GM12878 (cell line): ENCODE measurements around the gene SCIN.
A peak's percentile ranks its signal among the peaks of the same experiment; 100 is the strongest.

Source experiments
- BRCA1 ChIP-seq: IDR thresholded peaks from 2 replicates; pipeline ENCODE4 v1.6.1; 2011; ENCODE audit warnings: low read depth, low read length, improper control_type of control experiment
- CREM ChIP-seq: IDR thresholded peaks from 2 replicates; pipeline ENCODE4 v1.6.1; 2014; ENCODE audit warnings: antibody characterized with exemption, low read depth
- ETV6 ChIP-seq, 2 experiments: fragments of 450-650 bp in 1 of 2; IDR thresholded peaks in 1 of 2; conservative IDR thresholded peaks in 1 of 2; 2 replicates each; pipeline ENCODE4 v1.6.1; 2014; ENCODE audit warnings: antibody characterized with exemption in 1 of 2, borderline replicate concordance in 1 of 2, low read depth in 1 of 2, mild to moderate bottlenecking in 1 of 2, moderate library complexity in 1 of 2
- JUNB ChIP-seq: IDR thresholded peaks from 2 replicates; pipeline ENCODE4 v1.6.1; 2016; ENCODE audit warnings: antibody characterized with exemption, mild to moderate bottlenecking
- MAX ChIP-seq: IDR thresholded peaks from 2 replicates; pipeline ENCODE4 v1.6.1; 2012; ENCODE audit warnings: low read depth, low read length, improper control_type of control experiment
- MXI1 ChIP-seq: fragments of 150-350 bp; IDR thresholded peaks from 2 replicates; pipeline ENCODE4 v1.6.1; 2011; ENCODE audit warnings: low read depth, mild to moderate bottlenecking, inconsistent platforms, low read length, improper control_type of control experiment
- NFYA ChIP-seq: IDR thresholded peaks from 2 replicates; pipeline ENCODE4 v1.6.1; 2011; ENCODE audit warnings: low read depth, mild to moderate bottlenecking, low read length, improper control_type of control experiment, borderline replicate concordance
- RBBP5 ChIP-seq: fragments of 200-600 bp; sonication (generic); conservative IDR thresholded peaks from 2 replicates; pipeline ENCODE4 v1.6.1; 2016
- RELA ChIP-seq: fragments of 450-650 bp; IDR thresholded peaks from 2 replicates; pipeline ENCODE4 v1.8.0; 2014; ENCODE audit warnings: borderline replicate concordance; ENCODE audit not compliant: partially characterized antibody
- SREBF1 ChIP-seq: IDR thresholded peaks from 2 replicates; pipeline ENCODE4 v1.6.1; 2012; ENCODE audit warnings: mild to moderate bottlenecking, low read length
- ZNF274 ChIP-seq: IDR thresholded peaks from one replicate; pipeline ENCODE4 v1.8.0; 2011; ENCODE audit not compliant: insufficient read length, insufficient read depth
- TF ChIP-seq, protein P1 (sequence below), 3 experiments: IDR thresholded peaks in 2 of 3; conservative IDR thresholded peaks in 1 of 3; 2 replicates each; pipeline ENCODE4 v1.5.1; 2011; ENCODE audit warnings: low read depth in 3 of 3, low read length in 3 of 3, mild to moderate bottlenecking in 3 of 3, control low read depth in 2 of 3, moderate library complexity in 2 of 3, inconsistent platforms in 1 of 3, mixed read lengths in 1 of 3; ENCODE audit not compliant: control insufficient read depth in 2 of 3, insufficient read depth in 1 of 3; ENCODE audit errors: extremely low read depth in 1 of 3
- TF ChIP-seq, protein P2 (sequence below): fragments of 450-650 bp; formaldehyde crosslinking; IDR thresholded peaks from 2 replicates; pipeline ENCODE4 v1.5.0; 2022; ENCODE audit warnings: mild to moderate bottlenecking, missing genetic modification characterization
- TF ChIP-seq, protein P3 (sequence below): fragments of 450-650 bp; formaldehyde crosslinking; IDR thresholded peaks from 2 replicates; pipeline ENCODE4 v1.4.0; 2020; ENCODE audit warnings: mild to moderate bottlenecking, moderate library complexity

DNA sequence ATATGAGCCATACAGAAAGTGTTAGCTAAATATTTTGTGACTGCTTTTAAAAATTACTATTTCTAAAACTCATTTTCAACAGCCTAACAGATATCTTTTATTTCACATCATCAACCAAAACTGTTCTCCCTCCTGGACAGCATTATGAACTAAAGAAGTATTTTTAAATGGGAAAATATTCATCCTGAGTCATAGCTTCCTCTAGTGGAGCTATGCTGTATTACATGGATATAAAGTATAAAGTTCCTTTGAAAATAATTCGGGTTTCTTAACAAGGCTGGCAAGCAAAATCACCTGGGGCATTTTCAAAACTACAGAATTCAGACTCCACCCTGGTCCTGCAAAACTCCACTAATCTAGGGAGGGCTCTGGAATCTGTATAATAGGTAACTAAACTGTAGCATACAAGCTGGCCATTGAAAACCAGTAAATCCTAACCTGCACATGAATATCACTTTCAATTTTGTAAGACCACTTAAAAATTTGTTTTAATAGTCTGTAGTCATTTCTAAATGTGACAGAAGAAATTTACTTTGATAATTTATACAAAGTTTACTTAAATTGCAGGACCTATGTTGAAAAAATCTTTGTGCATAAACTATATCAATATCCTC is 53.5 kb downstream of the SCIN start:
- TF ChIP-seq ETV6 (conservative IDR thresholded peaks at IDR 0.05 in 1 of 2, IDR thresholded peaks at IDR 0.05 in 1 of 2; ENCODE audit: borderline replicate concordance in 1 of 2, low read depth in 1 of 2) = no peak
- TF ChIP-seq, protein P1, sequence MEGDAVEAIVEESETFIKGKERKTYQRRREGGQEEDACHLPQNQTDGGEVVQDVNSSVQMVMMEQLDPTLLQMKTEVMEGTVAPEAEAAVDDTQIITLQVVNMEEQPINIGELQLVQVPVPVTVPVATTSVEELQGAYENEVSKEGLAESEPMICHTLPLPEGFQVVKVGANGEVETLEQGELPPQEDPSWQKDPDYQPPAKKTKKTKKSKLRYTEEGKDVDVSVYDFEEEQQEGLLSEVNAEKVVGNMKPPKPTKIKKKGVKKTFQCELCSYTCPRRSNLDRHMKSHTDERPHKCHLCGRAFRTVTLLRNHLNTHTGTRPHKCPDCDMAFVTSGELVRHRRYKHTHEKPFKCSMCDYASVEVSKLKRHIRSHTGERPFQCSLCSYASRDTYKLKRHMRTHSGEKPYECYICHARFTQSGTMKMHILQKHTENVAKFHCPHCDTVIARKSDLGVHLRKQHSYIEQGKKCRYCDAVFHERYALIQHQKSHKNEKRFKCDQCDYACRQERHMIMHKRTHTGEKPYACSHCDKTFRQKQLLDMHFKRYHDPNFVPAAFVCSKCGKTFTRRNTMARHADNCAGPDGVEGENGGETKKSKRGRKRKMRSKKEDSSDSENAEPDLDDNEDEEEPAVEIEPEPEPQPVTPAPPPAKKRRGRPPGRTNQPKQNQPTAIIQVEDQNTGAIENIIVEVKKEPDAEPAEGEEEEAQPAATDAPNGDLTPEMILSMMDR (IDR thresholded peaks at IDR 0.05 in 2 of 3, conservative IDR thresholded peaks at IDR 0.05 in 1 of 3; ENCODE audit: control insufficient read depth in 2 of 3, extremely low read depth in 1 of 3, insufficient read depth in 1 of 3, low read depth in 3 of 3, low read length in 3 of 3) = peak; percentile 53 to 65 (median 60); a peak in 4 of 6 replicates
- TF ChIP-seq ZNF274 = no peak
- no peak for TF ChIP-seq JUNB
- no peak for TF ChIP-seq RBBP5
- TF ChIP-seq NFYA = no peak
- TF ChIP-seq BRCA1 = no peak
- TF ChIP-seq, protein P2, sequence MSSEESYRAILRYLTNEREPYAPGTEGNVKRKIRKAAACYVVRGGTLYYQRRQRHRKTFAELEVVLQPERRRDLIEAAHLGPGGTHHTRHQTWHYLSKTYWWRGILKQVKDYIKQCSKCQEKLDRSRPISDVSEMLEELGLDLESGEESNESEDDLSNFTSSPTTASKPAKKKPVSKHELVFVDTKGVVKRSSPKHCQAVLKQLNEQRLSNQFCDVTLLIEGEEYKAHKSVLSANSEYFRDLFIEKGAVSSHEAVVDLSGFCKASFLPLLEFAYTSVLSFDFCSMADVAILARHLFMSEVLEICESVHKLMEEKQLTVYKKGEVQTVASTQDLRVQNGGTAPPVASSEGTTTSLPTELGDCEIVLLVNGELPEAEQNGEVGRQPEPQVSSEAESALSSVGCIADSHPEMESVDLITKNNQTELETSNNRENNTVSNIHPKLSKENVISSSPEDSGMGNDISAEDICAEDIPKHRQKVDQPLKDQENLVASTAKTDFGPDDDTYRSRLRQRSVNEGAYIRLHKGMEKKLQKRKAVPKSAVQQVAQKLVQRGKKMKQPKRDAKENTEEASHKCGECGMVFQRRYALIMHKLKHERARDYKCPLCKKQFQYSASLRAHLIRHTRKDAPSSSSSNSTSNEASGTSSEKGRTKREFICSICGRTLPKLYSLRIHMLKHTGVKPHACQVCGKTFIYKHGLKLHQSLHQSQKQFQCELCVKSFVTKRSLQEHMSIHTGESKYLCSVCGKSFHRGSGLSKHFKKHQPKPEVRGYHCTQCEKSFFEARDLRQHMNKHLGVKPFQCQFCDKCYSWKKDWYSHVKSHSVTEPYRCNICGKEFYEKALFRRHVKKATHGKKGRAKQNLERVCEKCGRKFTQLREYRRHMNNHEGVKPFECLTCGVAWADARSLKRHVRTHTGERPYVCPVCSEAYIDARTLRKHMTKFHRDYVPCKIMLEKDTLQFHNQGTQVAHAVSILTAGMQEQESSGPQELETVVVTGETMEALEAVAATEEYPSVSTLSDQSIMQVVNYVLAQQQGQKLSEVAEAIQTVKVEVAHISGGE (CRISPR knock-in tag) = no peak
- TF ChIP-seq, protein P3, sequence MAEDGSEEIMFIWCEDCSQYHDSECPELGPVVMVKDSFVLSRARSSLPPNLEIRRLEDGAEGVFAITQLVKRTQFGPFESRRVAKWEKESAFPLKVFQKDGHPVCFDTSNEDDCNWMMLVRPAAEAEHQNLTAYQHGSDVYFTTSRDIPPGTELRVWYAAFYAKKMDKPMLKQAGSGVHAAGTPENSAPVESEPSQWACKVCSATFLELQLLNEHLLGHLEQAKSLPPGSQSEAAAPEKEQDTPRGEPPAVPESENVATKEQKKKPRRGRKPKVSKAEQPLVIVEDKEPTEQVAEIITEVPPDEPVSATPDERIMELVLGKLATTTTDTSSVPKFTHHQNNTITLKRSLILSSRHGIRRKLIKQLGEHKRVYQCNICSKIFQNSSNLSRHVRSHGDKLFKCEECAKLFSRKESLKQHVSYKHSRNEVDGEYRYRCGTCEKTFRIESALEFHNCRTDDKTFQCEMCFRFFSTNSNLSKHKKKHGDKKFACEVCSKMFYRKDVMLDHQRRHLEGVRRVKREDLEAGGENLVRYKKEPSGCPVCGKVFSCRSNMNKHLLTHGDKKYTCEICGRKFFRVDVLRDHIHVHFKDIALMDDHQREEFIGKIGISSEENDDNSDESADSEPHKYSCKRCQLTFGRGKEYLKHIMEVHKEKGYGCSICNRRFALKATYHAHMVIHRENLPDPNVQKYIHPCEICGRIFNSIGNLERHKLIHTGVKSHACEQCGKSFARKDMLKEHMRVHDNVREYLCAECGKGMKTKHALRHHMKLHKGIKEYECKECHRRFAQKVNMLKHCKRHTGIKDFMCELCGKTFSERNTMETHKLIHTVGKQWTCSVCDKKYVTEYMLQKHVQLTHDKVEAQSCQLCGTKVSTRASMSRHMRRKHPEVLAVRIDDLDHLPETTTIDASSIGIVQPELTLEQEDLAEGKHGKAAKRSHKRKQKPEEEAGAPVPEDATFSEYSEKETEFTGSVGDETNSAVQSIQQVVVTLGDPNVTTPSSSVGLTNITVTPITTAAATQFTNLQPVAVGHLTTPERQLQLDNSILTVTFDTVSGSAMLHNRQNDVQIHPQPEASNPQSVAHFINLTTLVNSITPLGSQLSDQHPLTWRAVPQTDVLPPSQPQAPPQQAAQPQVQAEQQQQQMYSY = no peak
- no peak for TF ChIP-seq MXI1
- TF ChIP-seq CREM = no peak
- TF ChIP-seq RELA = no peak
- no peak for TF ChIP-seq SREBF1
- TF ChIP-seq MAX = no peak
